HCT116 (cell line): ENCODE results near the gene CAPN15. TPM values are rescaled to one million over a fixed set of nuclear protein-coding genes. Genes with fewer than 3 reads are reported as not detected.

ENCODE experiments used
- ATAC-seq: fragments of 200-7000 bp; cut with Tn5 transposase; 2 replicates; pipeline ENCODE4 v1.9.1; 2020; ENCODE audit warnings: mild to moderate bottlenecking, moderate library complexity
- BruUV-seq: library from RNA; stranded (reverse); fragments of 400-500 nt; replicated peaks from 2 replicates; lab custom pipeline; 2021; lab: Mats Ljungman, UMichigan
- CTCF ChIA-PET: fragments of 300-600 bp; sonication (Branson Sonifier 250); formaldehyde crosslinking; loops from one replicate; lab custom pipeline; 2021; ENCODE audit warnings: antibody characterized with exemption; lab: Charles Lee
- POLR2A ChIA-PET: fragments of 300-600, 350-600 bp; sonication (Branson Sonifier 250); formaldehyde crosslinking; loops from one replicate; lab custom pipeline; 2021; ENCODE audit warnings: antibody characterized with exemption; lab: Charles Lee
- RAD21 ChIA-PET, 2 experiments: fragments of 300-600 bp; sonication (Branson Sonifier 250); formaldehyde crosslinking; loops; one replicate each; lab custom pipeline; 2023; ENCODE audit warnings: low total read pairs in 2 of 2; ENCODE audit not compliant: uncharacterized antibody in 2 of 2, unreplicated experiment in 2 of 2, low non-redundant PET in 1 of 2; lab: Charles Lee
- DNase-seq: peaks from one replicate; pipeline ENCODE4 v3.0.0-alpha.2; 2010; ENCODE audit warnings: low read depth, low spot score
- H2AFZ ChIP-seq: fragments of 200-600 bp; shearing (Covaris generic), sonication (generic); 2 replicates; pipeline ENCODE4 v1.6.1; 2017; ENCODE audit warnings: low read depth, mixed run types, mixed read lengths, antibody characterized with exemption, low read length; ENCODE audit not compliant: poor library complexity, severe bottlenecking
- H3K27ac ChIP-seq: 2 replicates; pipeline ENCODE4 v1.5.1; 2012; ENCODE audit warnings: low read depth, low read length
- H3K27me3 ChIP-seq: fragments of 200-600 bp; sonication (generic); 2 replicates; pipeline ENCODE4 v1.6.1; 2016; ENCODE audit warnings: mixed run types, low read length, mixed read lengths; ENCODE audit not compliant: insufficient read depth
- H3K36me3 ChIP-seq, 2 experiments: fragments of 200-500 bp in 1 of 2; fragments of 200-600 bp in 1 of 2; sonication (Bioruptor generic) in 1 of 2; sonication (generic) in 1 of 2; 2 replicates each; pipeline versions ENCODE4 v1.5.1 to v1.6.1; 2014 to 2016; ENCODE audit warnings: low read length in 2 of 2, inconsistent platforms in 1 of 2, mixed read lengths in 1 of 2, mixed run types in 1 of 2; ENCODE audit not compliant: insufficient read depth in 2 of 2, control insufficient read depth in 1 of 2
- H3K4me1 ChIP-seq, 2 experiments: fragments of 200-600 bp in 1 of 2; sonication (generic) in 1 of 2; 2 replicates each; pipeline versions ENCODE4 v1.5.1 to v1.6.1; 2012 to 2017; ENCODE audit warnings: low read length in 2 of 2, inconsistent platforms in 1 of 2, mild to moderate bottlenecking in 1 of 2, mixed read lengths in 1 of 2, mixed run types in 1 of 2, moderate library complexity in 1 of 2; ENCODE audit not compliant: insufficient read depth in 2 of 2, control insufficient read depth in 1 of 2
- H3K4me2 ChIP-seq: fragments of 200-600 bp; sonication (generic); 2 replicates; pipeline ENCODE4 v1.6.1; 2017; ENCODE audit warnings: mixed run types, low read length, mixed read lengths
- H3K4me3 ChIP-seq, 2 experiments: fragments of 200-600 bp in 1 of 2; sonication (generic) in 1 of 2; replicated peaks in 1 of 2; 2 replicates each; pipeline ENCODE4 v1.5.1; 2011 to 2016; ENCODE audit warnings: low read length in 2 of 2, control low read depth in 1 of 2, low read depth in 1 of 2, mild to moderate bottlenecking in 1 of 2, mixed read lengths in 1 of 2, mixed run types in 1 of 2
- H3K79me2 ChIP-seq: fragments of 200-600 bp; sonication (generic); 2 replicates; pipeline ENCODE4 v1.6.1; 2017; ENCODE audit warnings: mild to moderate bottlenecking, mixed run types, low read length, moderate library complexity, mixed read lengths; ENCODE audit not compliant: insufficient read depth
- H3K9ac ChIP-seq: fragments of 200-600 bp; sonication (generic); 2 replicates; pipeline ENCODE4 v1.6.1; 2016; ENCODE audit warnings: low read length, mixed read lengths
- H3K9me2 ChIP-seq: fragments of 200-600 bp; sonication (generic), shearing (Covaris generic); 2 replicates; pipeline ENCODE4 v1.6.1; 2017; ENCODE audit warnings: mixed run types, mild to moderate bottlenecking, moderate library complexity; ENCODE audit not compliant: insufficient read depth
- H3K9me3 ChIP-seq, 2 experiments: fragments of 200-500 bp in 1 of 2; fragments of 200-600 bp in 1 of 2; sonication (Bioruptor generic) in 1 of 2; sonication (generic) in 1 of 2; 2 replicates each; pipeline ENCODE4 v1.6.1; 2014 to 2017; ENCODE audit warnings: low read length in 2 of 2, mixed read lengths in 2 of 2, inconsistent platforms in 1 of 2, low read depth in 1 of 2, mild to moderate bottlenecking in 1 of 2, mixed run types in 1 of 2, moderate library complexity in 1 of 2; ENCODE audit not compliant: control insufficient read depth in 1 of 2, insufficient read depth in 1 of 2
- H4K20me1 ChIP-seq: fragments of 200-600 bp; sonication (generic), shearing (Covaris generic); 2 replicates; pipeline ENCODE4 v1.6.1; 2017; ENCODE audit warnings: mixed run types, mild to moderate bottlenecking, moderate library complexity; ENCODE audit not compliant: insufficient read depth
- ATF3 ChIP-seq: IDR thresholded peaks from 2 replicates; pipeline ENCODE4 v1.6.1; 2012
- CEBPB ChIP-seq: IDR thresholded peaks from 2 replicates; pipeline ENCODE4 v1.6.1; 2012; ENCODE audit warnings: low read depth
- CTCF ChIP-seq, 3 experiments: fragments of 200-600 bp in 1 of 3; sonication (generic) in 1 of 3; IDR thresholded peaks in 2 of 3; conservative IDR thresholded peaks in 1 of 3; 2 replicates each; pipeline ENCODE4 v1.5.1; 2012 to 2017; ENCODE audit warnings: low read depth in 2 of 3, low read length in 2 of 3, antibody characterized with exemption in 1 of 3, borderline replicate concordance in 1 of 3, control low read depth in 1 of 3, mild to moderate bottlenecking in 1 of 3, mixed read lengths in 1 of 3, mixed run types in 1 of 3, moderate library complexity in 1 of 3; ENCODE audit not compliant: insufficient read depth in 1 of 3
- ELF1 ChIP-seq: IDR thresholded peaks from 2 replicates; pipeline ENCODE4 v1.6.1; 2012; ENCODE audit warnings: low read depth, borderline replicate concordance
- EZH2 ChIP-seq: fragments of 200-600 bp; sonication (generic); IDR thresholded peaks from 2 replicates; pipeline ENCODE4 v1.6.1; 2017; ENCODE audit warnings: antibody characterized with exemption, mixed run types
- FOSL1 ChIP-seq: IDR thresholded peaks from 2 replicates; pipeline ENCODE4 v1.6.1; 2012; ENCODE audit warnings: low read depth
- JUND ChIP-seq: IDR thresholded peaks from 2 replicates; pipeline ENCODE4 v1.6.1; 2012
- POLR2AphosphoS5 ChIP-seq: IDR thresholded peaks from 2 replicates; pipeline ENCODE4 v1.6.1; 2011; ENCODE audit warnings: mild to moderate bottlenecking, low read depth, low read length, moderate library complexity
- SIN3A ChIP-seq: IDR thresholded peaks from 2 replicates; pipeline ENCODE4 v1.6.1; 2012; ENCODE audit warnings: low read depth
- SP1 ChIP-seq: IDR thresholded peaks from 2 replicates; pipeline ENCODE4 v1.6.1; 2012; ENCODE audit warnings: low read depth
- SRF ChIP-seq: IDR thresholded peaks from 2 replicates; pipeline ENCODE4 v1.6.1; 2012; ENCODE audit warnings: low read depth
- TCF7L2 ChIP-seq: IDR thresholded peaks from 2 replicates; pipeline ENCODE4 v1.7.0; 2011; ENCODE audit warnings: borderline replicate concordance, inconsistent platforms; ENCODE audit not compliant: insufficient read depth, insufficient read length; ENCODE audit errors: extremely low read depth
- intact Hi-C: fragments of 100-400 bp; cut with micrococcal nuclease; formaldehyde crosslinking; loops from 2 replicates; pipeline ENCODE4 v1.10.0; 2022
- total RNA-seq: library from RNA; stranded (reverse); gene quantifications from one replicate; pipeline ENCODE4 v1.2.1, GENCODE V29; 2021; ENCODE audit not compliant: unreplicated experiment

Gene CAPN15
- total RNA-seq, 1 experiment from 2014 or later, result 39.0 TPM

- Histone ChIP-seq H3K27ac (no peak overlapping the region), H3K79me2 (no peaks in the 10 kb centered on the region), H3K9me2 (no peaks in the 10 kb centered on the region), H3K4me2 (no peak overlapping the region), H3K27me3 (no peaks in the 10 kb centered on the region), H3K4me1 (no peaks in the 10 kb centered on the region), H4K20me1 (no peaks in the 10 kb centered on the region), H2AFZ (no peak overlapping the region), H3K9ac (no peak overlapping the region), H3K4me3 (no peak overlapping the region), H3K36me3 (no peaks in the 10 kb centered on the region), H3K9me3 (no peaks in the 10 kb centered on the region)
- ChIA-PET CTCF (interaction anchor here (0.8 to 1.2 kb wide), 2 partner anchors 8 to 45 kb away, joined by 3 read pairs; no protein-coding TSS in a partner anchor), RAD21 (no interaction called here), POLR2A (no interaction called here)
- TF ChIP-seq CTCF (IDR thresholded peaks at IDR 0.05 in 2 of 3, conservative IDR thresholded peaks at IDR 0.05 in 1 of 3; ENCODE audit: borderline replicate concordance in 1 of 3, insufficient read depth in 1 of 3, low read depth in 2 of 3, low read length in 2 of 3), result peak in 1 of 3 experiments; percentile 17; a peak in 1 of 6 replicates
- no peak for TF ChIP-seq ATF3
- no peak for TF ChIP-seq ELF1
- intact Hi-C loops, result no loop called here
- DNase-seq (no peak), ATAC-seq (peak; percentile 29; the same call in 1 of the 2 replicates)
- BruUV-seq, result no TSS peak
Measured at GRCh38 chr16:576823-577201, 49.3 kb downstream of the CAPN15 start.

- no TSS peak for BruUV-seq
- H4K20me1 ChIP-seq, result no peaks in the 10 kb centered on the region
- H2AFZ ChIP-seq, result no peak overlapping the region
- DNase-seq, result no peak
- no peaks in the 10 kb centered on the region for H3K9me3 ChIP-seq
- H3K36me3 ChIP-seq, result no peaks in the 10 kb centered on the region
- no peak for ATAC-seq
- H3K27me3 ChIP-seq, result no peaks in the 10 kb centered on the region
- H3K79me2 ChIP-seq, result no peaks in the 10 kb centered on the region
- POLR2A ChIA-PET, result no interaction called here
- H3K9ac ChIP-seq, result no peak overlapping the region
- H3K4me1 ChIP-seq, result no peaks in the 10 kb centered on the region
- RAD21 ChIA-PET, result no interaction called here
- H3K4me2 ChIP-seq, result no peak overlapping the region
- H3K4me3 ChIP-seq, result no peak overlapping the region
- no peak overlapping the region for H3K27ac ChIP-seq
- intact Hi-C loops, result loop anchor here (2.0 kb wide), 1 partner anchor 83 kb away; no protein-coding TSS in a partner anchor
- H3K9me2 ChIP-seq, result no peaks in the 10 kb centered on the region
- TF ChIP-seq POLR2AphosphoS5, result no peak
- no peak for TF ChIP-seq SP1
- no peak for TF ChIP-seq EZH2
- TF ChIP-seq SRF, result no peak
- no peak for TF ChIP-seq TCF7L2
- no peak for TF ChIP-seq SIN3A
- no peak for TF ChIP-seq JUND
- no peak for TF ChIP-seq FOSL1
- TF ChIP-seq CEBPB, result no peak
- CTCF ChIA-PET, result no interaction called here
Measured at GRCh38 chr16:577796-578195, 50.3 kb downstream of the CAPN15 start.
